ENCODE results near the gene PALM3. TPM values are rescaled to one million over a fixed set of nuclear protein-coding genes. Genes with fewer than 3 reads are reported as not detected.

PALM3 gene
- not detected for polyA plus RNA-seq

- peaks cover 8 to 26% (median 9%) of the 10 kb centered on the region in 3 donors for H3K27me3 Mint-ChIP-seq (ENCODE audit: low read depth in 3 of 3)
- no peaks in the 10 kb centered on the region for H3K36me3 Mint-ChIP-seq
- DNase-seq = no peak
- H3K4me1 Mint-ChIP-seq = peaks cover 10 to 14% of the 10 kb centered on the region in 2 donors
- H3K27ac Mint-ChIP-seq = no peak within 1 kb of the TSS
- H3K4me3 Mint-ChIP-seq = no peak within 1 kb of the TSS
- H3K9me3 Mint-ChIP-seq = no peaks in the 10 kb centered on the region
These were observed at the start of gene PALM3 for GRCh38 chr19:14061751-14062557. Gene PALM3, minus strand, starts transcription at chr19:14062076. Its CDS starts 96 bp downstream, at chr19:14061980.

- no peak overlapping the region for H3K27ac Mint-ChIP-seq
- no peak overlapping the region for H3K4me3 Mint-ChIP-seq
- no peak for DNase-seq
- H3K36me3 Mint-ChIP-seq = no peaks in the 10 kb centered on the region
- H3K9me3 Mint-ChIP-seq = peaks cover 0 to 1% (median 0%) of the 10 kb centered on the region in 6 donors
- peaks cover 0 to 2% (median 1%) of the 10 kb centered on the region in 3 donors for H3K27me3 Mint-ChIP-seq (ENCODE audit: low read depth in 3 of 3)
- peaks cover 12 to 15% of the 10 kb centered on the region in 2 donors for H3K4me1 Mint-ChIP-seq
These were observed 49.6 kb upstream of the PALM3 start for GRCh38 chr19:14111486-14111885.

GRCh38 chr19:14110650-14111049, 48.8 kb upstream of the PALM3 start:
- Mint-ChIP-seq H3K27me3 (ENCODE audit: low read depth in 3 of 3) (peaks cover 0 to 2% (median 0%) of the 10 kb centered on the region in 3 donors), H3K36me3 (peaks cover 0 to 3% (median 0%) of the 10 kb centered on the region in 3 donors), H3K4me1 (peaks cover 3 to 9% of the 10 kb centered on the region in 2 donors), H3K9me3 (peaks cover 0 to 1% (median 0%) of the 10 kb centered on the region in 6 donors), H3K4me3 (no peak overlapping the region), H3K27ac (peak overlapping the region in 1 of 6 donors; percentile 50)
- no peak for DNase-seq

GRCh38 chr19:14107581-14108461, 45.9 kb upstream of the PALM3 start:
- peaks cover 0 to under 1% of the 10 kb centered on the region in 2 donors for H3K4me1 Mint-ChIP-seq
- H3K36me3 Mint-ChIP-seq = peaks cover 0 to 8% (median 0%) of the 10 kb centered on the region in 3 donors
- no peak overlapping the region for H3K27ac Mint-ChIP-seq
- no peak overlapping the region for H3K4me3 Mint-ChIP-seq
- H3K27me3 Mint-ChIP-seq (ENCODE audit: low read depth in 3 of 3) = no peaks in the 10 kb centered on the region
- DNase-seq = no peak
- no peaks in the 10 kb centered on the region for H3K9me3 Mint-ChIP-seq

GRCh38 chr19:14106840-14107239, 45.0 kb upstream of the PALM3 start:
- Mint-ChIP-seq H3K9me3 (no peaks in the 10 kb centered on the region), H3K27ac (no peak overlapping the region), H3K4me3 (no peak overlapping the region), H3K4me1 (no peaks in the 10 kb centered on the region), H3K27me3 (ENCODE audit: low read depth in 3 of 3) (no peaks in the 10 kb centered on the region), H3K36me3 (peaks cover 0 to 8% (median 0%) of the 10 kb centered on the region in 3 donors)
- DNase-seq = no peak

- no peaks in the 10 kb centered on the region for H3K9me3 Mint-ChIP-seq
- no peaks in the 10 kb centered on the region for H3K27me3 Mint-ChIP-seq (ENCODE audit: low read depth in 3 of 3)
- peaks cover 3 to 12% (median 3%) of the 10 kb centered on the region in 3 donors for H3K36me3 Mint-ChIP-seq
- H3K27ac Mint-ChIP-seq = no peak overlapping the region
- no peak for DNase-seq
- H3K4me3 Mint-ChIP-seq = no peak overlapping the region
- no peaks in the 10 kb centered on the region for H3K4me1 Mint-ChIP-seq
These were observed 43.8 kb upstream of the PALM3 start for GRCh38 chr19:14105680-14106079.

GRCh38 chr19:14103310-14103709, 41.4 kb upstream of the PALM3 start:
- Mint-ChIP-seq H3K27ac (no peak overlapping the region), H3K4me3 (no peak overlapping the region), H3K27me3 (ENCODE audit: low read depth in 3 of 3) (no peaks in the 10 kb centered on the region), H3K36me3 (peaks cover 4 to 13% (median 5%) of the 10 kb centered on the region in 3 donors), H3K4me1 (no peaks in the 10 kb centered on the region), H3K9me3 (no peaks in the 10 kb centered on the region)
- no peak for DNase-seq

- no peak overlapping the region for H3K4me3 Mint-ChIP-seq
- peaks cover 4 to 17% (median 5%) of the 10 kb centered on the region in 3 donors for H3K36me3 Mint-ChIP-seq
- H3K9me3 Mint-ChIP-seq = no peaks in the 10 kb centered on the region
- DNase-seq = no peak
- no peaks in the 10 kb centered on the region for H3K27me3 Mint-ChIP-seq (ENCODE audit: low read depth in 3 of 3)
- H3K27ac Mint-ChIP-seq = no peak overlapping the region
- no peaks in the 10 kb centered on the region for H3K4me1 Mint-ChIP-seq
These were observed 40.9 kb upstream of the PALM3 start for GRCh38 chr19:14102756-14103155.

GRCh38 chr19:14102102-14102696, 40.3 kb upstream of the PALM3 start:
- Mint-ChIP-seq H3K4me3 (no peak overlapping the region), H3K36me3 (peaks cover 4 to 19% (median 5%) of the 10 kb centered on the region in 3 donors), H3K27ac (no peak overlapping the region), H3K9me3 (no peaks in the 10 kb centered on the region), H3K27me3 (ENCODE audit: low read depth in 3 of 3) (no peaks in the 10 kb centered on the region), H3K4me1 (no peaks in the 10 kb centered on the region)
- no peak for DNase-seq

- Mint-ChIP-seq H3K36me3 (peaks cover 4 to 24% (median 5%) of the 10 kb centered on the region in 3 donors), H3K27ac (no peak overlapping the region)
These were observed 39.2 kb upstream of the PALM3 start for GRCh38 chr19:14101003-14101545.

GRCh38 chr19:14097532-14098151, 35.8 kb upstream of the PALM3 start:
- DNase-seq = no peak
- H3K27ac Mint-ChIP-seq = no peak overlapping the region
- H3K27me3 Mint-ChIP-seq (ENCODE audit: low read depth in 3 of 3) = peaks cover 0 to 6% (median 5%) of the 10 kb centered on the region in 3 donors
- peaks cover 4 to 16% (median 5%) of the 10 kb centered on the region in 3 donors for H3K36me3 Mint-ChIP-seq
- no peak overlapping the region for H3K4me3 Mint-ChIP-seq
- peaks cover 2 to 7% of the 10 kb centered on the region in 2 donors for H3K4me1 Mint-ChIP-seq
- peaks cover 0 to 5% (median 0%) of the 10 kb centered on the region in 6 donors for H3K9me3 Mint-ChIP-seq

More at GRCh38 chr19:14101003-14101545, 39.2 kb upstream of the PALM3 start:
- no peak for DNase-seq
- Mint-ChIP-seq H3K4me3 (no peak overlapping the region), H3K9me3 (no peaks in the 10 kb centered on the region), H3K27me3 (ENCODE audit: low read depth in 3 of 3) (no peaks in the 10 kb centered on the region), H3K4me1 (no peaks in the 10 kb centered on the region)

GRCh38 chr19:14096272-14096992, 34.6 kb upstream of the PALM3 start:
- Mint-ChIP-seq H3K4me1 (peaks cover 10 to 14% of the 10 kb centered on the region in 2 donors), H3K27ac (no peak overlapping the region), H3K27me3 (ENCODE audit: low read depth in 3 of 3) (peaks cover 1 to 13% (median 10%) of the 10 kb centered on the region in 3 donors), H3K36me3 (peaks cover 4 to 16% (median 5%) of the 10 kb centered on the region in 3 donors), H3K9me3 (peaks cover 0 to 5% (median 0%) of the 10 kb centered on the region in 6 donors), H3K4me3 (no peak overlapping the region)
- DNase-seq = no peak

Data from immature natural killer cell (primary cell).